Esophagus (tissue), 2 donors: Measurements from ENCODE around the gene ZBED4. TPM values are rescaled to one million over a fixed set of nuclear protein-coding genes. Genes with fewer than 3 reads are reported as not detected.

Experiments
- H3K27ac ChIP-seq, 2 donors: one replicate each; pipeline ENCODE4 v1.5.1; 2013; ENCODE audit warnings: low read depth in 2 of 2, mild to moderate bottlenecking in 2 of 2, inconsistent platforms in 1 of 2, low read length in 1 of 2, moderate library complexity in 1 of 2
- H3K27me3 ChIP-seq, 2 donors: one replicate each; pipeline ENCODE4 v1.6.1; 2013; ENCODE audit warnings: low read length in 2 of 2, control low read depth in 1 of 2, mild to moderate bottlenecking in 1 of 2; ENCODE audit not compliant: insufficient read depth in 2 of 2, control insufficient read depth in 1 of 2
- H3K36me3 ChIP-seq, 2 donors: one replicate each; pipeline ENCODE4 v1.6.1; 2013; ENCODE audit warnings: low read length in 1 of 2; ENCODE audit not compliant: control insufficient read depth in 2 of 2, insufficient read depth in 2 of 2
- H3K4me1 ChIP-seq, 2 donors: one replicate each; pipeline ENCODE4 v1.6.1; 2013; ENCODE audit warnings: low read length in 1 of 2; ENCODE audit not compliant: control insufficient read depth in 2 of 2, insufficient read depth in 2 of 2
- H3K4me3 ChIP-seq, 2 donors: one replicate each; pipeline ENCODE4 v1.5.1; 2013; ENCODE audit warnings: low read length in 2 of 2, mild to moderate bottlenecking in 2 of 2, low read depth in 1 of 2, moderate library complexity in 1 of 2
- H3K9me3 ChIP-seq, 2 donors: one replicate each; pipeline ENCODE4 v1.6.1; 2013; ENCODE audit warnings: mild to moderate bottlenecking in 2 of 2, low read depth in 1 of 2, low read length in 1 of 2, moderate library complexity in 1 of 2; ENCODE audit not compliant: control insufficient read depth in 2 of 2, insufficient read depth in 1 of 2
- WGBS, 2 donors: extraction: QIAGEN DNeasy Blood & Tissue Kit; methylation state at CpG; one replicate each; pipeline ENCODE4 v1.1.7; 2013; 5-methylcytosine and 5-hydroxymethylcytosine counted together
- polyA plus RNA-seq, 2 donors: library from polyadenylated mRNA; stranded (reverse); fragments of 200-250 nt; gene quantifications; one replicate each; pipeline ENCODE4 v1.2.3, GENCODE V29; 2013
- donor health status: healthy with polysubstance abuse.
- donor health status: Bipolar disorder and iron deficiency.

Gene ZBED4
- polyA plus RNA-seq, 2 donors, result 4.7 to 4.9 TPM

GRCh38 chr22:49853981-49854831, 562 bp downstream of the ZBED4 start:
- 0 to 1% methylated on average over 53 to 101 of the region's 101 CpGs for WGBS, 2 donors
- H3K4me1 ChIP-seq, result peaks cover 5 to 15% of the 10 kb centered on the region in 2 donors
- H3K27ac ChIP-seq, result peak overlapping the region; percentile 76 to 80

GRCh38 chr22:49855251-49855911, 1.7 kb downstream of the ZBED4 start:
- Histone ChIP-seq H3K27ac (peak overlapping the region; percentile 9 to 61), H3K4me1 (peaks cover 5 to 9% of the 10 kb centered on the region in 2 donors), H3K36me3 (peaks cover 0 to 3% of the 10 kb centered on the region in 2 donors), H3K27me3 (no peaks in the 10 kb centered on the region), H3K9me3 (no peaks in the 10 kb centered on the region), H3K4me3 (peak overlapping the region in 1 of 2 donors; percentile 78)
- WGBS, 2 donors, result 30 to 35% methylated on average over 9 of the region's 9 CpGs

More at GRCh38 chr22:49853981-49854831, 562 bp downstream of the ZBED4 start:
- Histone ChIP-seq H3K27me3 (peaks cover 0 to 5% of the 10 kb centered on the region in 2 donors), H3K4me3 (peak overlapping the region; percentile 78 to 79), H3K9me3 (no peaks in the 10 kb centered on the region), H3K36me3 (peaks cover 0 to 3% of the 10 kb centered on the region in 2 donors)

- Histone ChIP-seq H3K4me3 (no peak overlapping the region), H3K9me3 (no peaks in the 10 kb centered on the region), H3K36me3 (peaks cover 0 to 3% of the 10 kb centered on the region in 2 donors), H3K27me3 (no peaks in the 10 kb centered on the region), H3K27ac (no peak overlapping the region), H3K4me1 (peaks cover 5 to 11% of the 10 kb centered on the region in 2 donors)
- WGBS, 2 donors, result 87 to 88% methylated on average over 16 to 19 of the region's 23 CpGs
These were observed 2.7 kb downstream of the ZBED4 start for GRCh38 chr22:49856343-49856742.

- H3K4me1 ChIP-seq, result peaks cover 5 to 11% of the 10 kb centered on the region in 2 donors
- H3K27me3 ChIP-seq, result no peaks in the 10 kb centered on the region
These were observed 3.3 kb downstream of the ZBED4 start for GRCh38 chr22:49856766-49857618.

GRCh38 chr22:49858827-49859226, 5.2 kb downstream of the ZBED4 start:
- WGBS, 2 donors, result 90 to 92% methylated on average over 13 of the region's 14 CpGs
- no peak overlapping the region for H3K27ac ChIP-seq

More at GRCh38 chr22:49856766-49857618, 3.3 kb downstream of the ZBED4 start:
- WGBS, 2 donors, result 88% methylated on average over 26 to 31 of the region's 31 CpGs
- Histone ChIP-seq H3K4me3 (no peak overlapping the region), H3K36me3 (peaks cover 0 to 3% of the 10 kb centered on the region in 2 donors), H3K27ac (no peak overlapping the region), H3K9me3 (no peaks in the 10 kb centered on the region)

GRCh38 chr22:49861642-49862495, 8.2 kb downstream of the ZBED4 start:
- Histone ChIP-seq H3K4me3 (no peak overlapping the region), H3K9me3 (no peaks in the 10 kb centered on the region)
- WGBS, 2 donors, result 94% methylated on average over 29 of the region's 29 CpGs

More at GRCh38 chr22:49858827-49859226, 5.2 kb downstream of the ZBED4 start:
- no peak overlapping the region for H3K4me3 ChIP-seq
- no peaks in the 10 kb centered on the region for H3K9me3 ChIP-seq
- peaks cover 0 to 3% of the 10 kb centered on the region in 2 donors for H3K36me3 ChIP-seq
- peaks cover 5 to 11% of the 10 kb centered on the region in 2 donors for H3K4me1 ChIP-seq
- H3K27me3 ChIP-seq, result no peaks in the 10 kb centered on the region

GRCh38 chr22:49862496-49862776, 8.8 kb downstream of the ZBED4 start:
- Histone ChIP-seq H3K4me3 (no peak overlapping the region), H3K9me3 (no peaks in the 10 kb centered on the region), H3K4me1 (peaks cover 0 to 7% of the 10 kb centered on the region in 2 donors), H3K36me3 (peaks cover 0 to 2% of the 10 kb centered on the region in 2 donors), H3K27ac (no peak overlapping the region), H3K27me3 (no peaks in the 10 kb centered on the region)
- 95 to 97% methylated on average over 5 of the region's 5 CpGs for WGBS, 2 donors

More at GRCh38 chr22:49861642-49862495, 8.2 kb downstream of the ZBED4 start:
- H3K4me1 ChIP-seq, result peaks cover 3 to 7% of the 10 kb centered on the region in 2 donors
- H3K36me3 ChIP-seq, result peaks cover 0 to 5% of the 10 kb centered on the region in 2 donors
- no peak overlapping the region for H3K27ac ChIP-seq
- no peaks in the 10 kb centered on the region for H3K27me3 ChIP-seq

- H3K27ac ChIP-seq, result no peak overlapping the region
- no peaks in the 10 kb centered on the region for H3K27me3 ChIP-seq
- H3K36me3 ChIP-seq, result peaks cover 0 to 2% of the 10 kb centered on the region in 2 donors
- H3K4me1 ChIP-seq, result peaks cover 0 to 4% of the 10 kb centered on the region in 2 donors
- no peak overlapping the region for H3K4me3 ChIP-seq
- H3K9me3 ChIP-seq, result no peaks in the 10 kb centered on the region
- WGBS, 2 donors, result 75 to 80% methylated on average over 7 of the region's 7 CpGs
These were observed 10.3 kb downstream of the ZBED4 start for GRCh38 chr22:49863931-49864330.
